Measurements from ENCODE around the gene AHNAK2.

The AHNAK2 gene

GRCh38 chr14:105020815-105021655 is 42.9 kb upstream of the AHNAK2 start, which contains the start of gene CDCA4:
TSS of gene CDCA4 (minus strand) at chr14:105021083. CDS start at chr14:105011929, 9,154 bp downstream.
- Histone ChIP-seq H3K9me3 (ENCODE audit: control insufficient read depth, insufficient read depth, low read depth, low read length) (no peaks in the 10 kb centered on the region), H3K9ac (ENCODE audit: low read length) (peak within 1 kb of the TSS; percentile 96), H3K36me3 (ENCODE audit: control insufficient read depth, insufficient read depth, low read length) (peaks cover 11% of the 10 kb centered on the region; the same call in 1 of the 2 replicates), H3K4me3 (ENCODE audit: low read depth, low read length) (peak within 1 kb of the TSS; percentile 97), H3K27ac (ENCODE audit: low read depth, low read length) (peak within 1 kb of the TSS; percentile 77), H3K4me1 (ENCODE audit: control insufficient read depth, insufficient read depth, low read length) (peaks cover 23% of the 10 kb centered on the region), H3K27me3 (ENCODE audit: control insufficient read depth, insufficient read depth, low read length) (no peaks in the 10 kb centered on the region)

- Histone ChIP-seq H3K27me3 (ENCODE audit: control insufficient read depth, insufficient read depth, low read length) (no peaks in the 10 kb centered on the region), H3K4me3 (ENCODE audit: low read depth, low read length) (peak overlapping the region; percentile 97), H3K9me3 (ENCODE audit: control insufficient read depth, insufficient read depth, low read depth, low read length) (no peaks in the 10 kb centered on the region), H3K4me1 (ENCODE audit: control insufficient read depth, insufficient read depth, low read length) (peaks cover 31% of the 10 kb centered on the region), H3K9ac (ENCODE audit: low read length) (peak overlapping the region; percentile 96), H3K27ac (ENCODE audit: low read depth, low read length) (peak overlapping the region; percentile 77; the same call in 1 of the 2 replicates), H3K36me3 (ENCODE audit: control insufficient read depth, insufficient read depth, low read length) (peaks cover 11% of the 10 kb centered on the region; the same call in 1 of the 2 replicates)
Observed at GRCh38 chr14:105019861-105020814, 42.0 kb upstream of the AHNAK2 start.

- Histone ChIP-seq H3K4me1 (ENCODE audit: control insufficient read depth, insufficient read depth, low read length) (peaks cover 37% of the 10 kb centered on the region), H3K9me3 (ENCODE audit: control insufficient read depth, insufficient read depth, low read depth, low read length) (no peaks in the 10 kb centered on the region), H3K9ac (ENCODE audit: low read length) (no peak overlapping the region), H3K4me3 (ENCODE audit: low read depth, low read length) (no peak overlapping the region), H3K27me3 (ENCODE audit: control insufficient read depth, insufficient read depth, low read length) (no peaks in the 10 kb centered on the region), H3K36me3 (ENCODE audit: control insufficient read depth, insufficient read depth, low read length) (peaks cover 11% of the 10 kb centered on the region; the same call in 1 of the 2 replicates), H3K27ac (ENCODE audit: low read depth, low read length) (no peak overlapping the region)
Observed at GRCh38 chr14:105018414-105018813, 40.2 kb upstream of the AHNAK2 start.

- Histone ChIP-seq H3K27ac (ENCODE audit: low read depth, low read length) (no peak overlapping the region), H3K9ac (ENCODE audit: low read length) (no peak overlapping the region), H3K9me3 (ENCODE audit: control insufficient read depth, insufficient read depth, low read depth, low read length) (no peaks in the 10 kb centered on the region), H3K4me3 (ENCODE audit: low read depth, low read length) (no peak overlapping the region), H3K27me3 (ENCODE audit: control insufficient read depth, insufficient read depth, low read length) (no peaks in the 10 kb centered on the region), H3K36me3 (ENCODE audit: control insufficient read depth, insufficient read depth, low read length) (peaks cover 32% of the 10 kb centered on the region), H3K4me1 (ENCODE audit: control insufficient read depth, insufficient read depth, low read length) (peaks cover 37% of the 10 kb centered on the region)
Observed at GRCh38 chr14:105015905-105016304, 37.7 kb upstream of the AHNAK2 start.

- no peak overlapping the region for H3K9ac ChIP-seq (ENCODE audit: low read length)
- H3K27ac ChIP-seq (ENCODE audit: low read depth, low read length) = no peak overlapping the region
- peaks cover 38% of the 10 kb centered on the region for H3K36me3 ChIP-seq (ENCODE audit: control insufficient read depth, insufficient read depth, low read length)
- H3K4me3 ChIP-seq (ENCODE audit: low read depth, low read length) = no peak overlapping the region
- H3K4me1 ChIP-seq (ENCODE audit: control insufficient read depth, insufficient read depth, low read length) = peaks cover 37% of the 10 kb centered on the region
- H3K27me3 ChIP-seq (ENCODE audit: control insufficient read depth, insufficient read depth, low read length) = no peaks in the 10 kb centered on the region
- H3K9me3 ChIP-seq (ENCODE audit: control insufficient read depth, insufficient read depth, low read depth, low read length) = no peaks in the 10 kb centered on the region
Observed at GRCh38 chr14:105015242-105015641, 37.1 kb upstream of the AHNAK2 start.

- Histone ChIP-seq H3K4me1 (ENCODE audit: control insufficient read depth, insufficient read depth, low read length) (peaks cover 37% of the 10 kb centered on the region), H3K27me3 (ENCODE audit: control insufficient read depth, insufficient read depth, low read length) (no peaks in the 10 kb centered on the region), H3K27ac (ENCODE audit: low read depth, low read length) (no peak overlapping the region), H3K9ac (ENCODE audit: low read length) (no peak overlapping the region), H3K9me3 (ENCODE audit: control insufficient read depth, insufficient read depth, low read depth, low read length) (no peaks in the 10 kb centered on the region), H3K4me3 (ENCODE audit: low read depth, low read length) (no peak overlapping the region), H3K36me3 (ENCODE audit: control insufficient read depth, insufficient read depth, low read length) (peaks cover 45% of the 10 kb centered on the region)
Observed at GRCh38 chr14:105014631-105015030, 36.5 kb upstream of the AHNAK2 start.

GRCh38 chr14:105014032-105014431 is 35.9 kb upstream of the AHNAK2 start:
- Histone ChIP-seq H3K9ac (ENCODE audit: low read length) (no peak overlapping the region), H3K36me3 (ENCODE audit: control insufficient read depth, insufficient read depth, low read length) (peaks cover 46% of the 10 kb centered on the region), H3K4me3 (ENCODE audit: low read depth, low read length) (no peak overlapping the region), H3K4me1 (ENCODE audit: control insufficient read depth, insufficient read depth, low read length) (peaks cover 32% of the 10 kb centered on the region), H3K27ac (ENCODE audit: low read depth, low read length) (no peak overlapping the region), H3K9me3 (ENCODE audit: control insufficient read depth, insufficient read depth, low read depth, low read length) (no peaks in the 10 kb centered on the region), H3K27me3 (ENCODE audit: control insufficient read depth, insufficient read depth, low read length) (no peaks in the 10 kb centered on the region)

GRCh38 chr14:105013150-105013785 is 35.1 kb upstream of the AHNAK2 start:
- H3K9me3 ChIP-seq (ENCODE audit: control insufficient read depth, insufficient read depth, low read depth, low read length) = no peaks in the 10 kb centered on the region
- no peaks in the 10 kb centered on the region for H3K27me3 ChIP-seq (ENCODE audit: control insufficient read depth, insufficient read depth, low read length)
- no peak overlapping the region for H3K9ac ChIP-seq (ENCODE audit: low read length)
- H3K4me1 ChIP-seq (ENCODE audit: control insufficient read depth, insufficient read depth, low read length) = peaks cover 27% of the 10 kb centered on the region
- H3K36me3 ChIP-seq (ENCODE audit: control insufficient read depth, insufficient read depth, low read length) = peaks cover 50% of the 10 kb centered on the region
- no peak overlapping the region for H3K27ac ChIP-seq (ENCODE audit: low read depth, low read length)
- H3K4me3 ChIP-seq (ENCODE audit: low read depth, low read length) = no peak overlapping the region

GRCh38 chr14:105012171-105012985 is 34.2 kb upstream of the AHNAK2 start:
- no peak overlapping the region for H3K4me3 ChIP-seq (ENCODE audit: low read depth, low read length)
- H3K9ac ChIP-seq (ENCODE audit: low read length) = no peak overlapping the region
- H3K9me3 ChIP-seq (ENCODE audit: control insufficient read depth, insufficient read depth, low read depth, low read length) = no peaks in the 10 kb centered on the region
- no peak overlapping the region for H3K27ac ChIP-seq (ENCODE audit: low read depth, low read length)
- H3K36me3 ChIP-seq (ENCODE audit: control insufficient read depth, insufficient read depth, low read length) = peaks cover 57% of the 10 kb centered on the region
- H3K4me1 ChIP-seq (ENCODE audit: control insufficient read depth, insufficient read depth, low read length) = peaks cover 22% of the 10 kb centered on the region
- H3K27me3 ChIP-seq (ENCODE audit: control insufficient read depth, insufficient read depth, low read length) = no peaks in the 10 kb centered on the region

Data from HUES6 (cell line).